8988T (cell line): ENCODE data around the gene SHKBP1.
"Not testable (repeated sequence)": the region's sequence is repeated elsewhere in the genome, so short reads cannot be mapped to it uniquely, and the experiment has no call there.

Source experiments
- DNase-seq: peaks from one replicate; pipeline ENCODE4 v3.0.0; 2011

The SHKBP1 gene

GRCh38 chr19:40585241-40585981, 8.7 kb downstream of the SHKBP1 start:
- no peak for DNase-seq

GRCh38 chr19:40585982-40586422, 9.3 kb downstream of the SHKBP1 start:
- DNase-seq, result no peak

- no peak for DNase-seq
These were observed 9.9 kb downstream of the SHKBP1 start for GRCh38 chr19:40586611-40587010.

- DNase-seq, result no peak
These were observed 11.6 kb downstream of the SHKBP1 start for GRCh38 chr19:40588110-40588854.

GRCh38 chr19:40588926-40589569, 12.4 kb downstream of the SHKBP1 start:
- DNase-seq, result no peak

- no peak for DNase-seq
These were observed 13.1 kb downstream of the SHKBP1 start for GRCh38 chr19:40589591-40590429.

- no peak for DNase-seq
These were observed 14.0 kb downstream of the SHKBP1 start for GRCh38 chr19:40590464-40591265.

GRCh38 chr19:40591724-40592123, 15.1 kb downstream of the SHKBP1 start:
- DNase-seq, result not testable (repeated sequence)

- no peak for DNase-seq
These were observed 15.5 kb downstream of the SHKBP1 start for GRCh38 chr19:40592170-40592569.

- DNase-seq, result no peak
These were observed 17.6 kb downstream of the SHKBP1 start for GRCh38 chr19:40594255-40594654.

GRCh38 chr19:40594657-40595091, 18.0 kb downstream of the SHKBP1 start:
- no peak for DNase-seq

- no peak for DNase-seq
These were observed 20.1 kb downstream of the SHKBP1 start for GRCh38 chr19:40596608-40597328.

- no peak for DNase-seq
These were observed 20.7 kb downstream of the SHKBP1 start for GRCh38 chr19:40597329-40597838.

GRCh38 chr19:40598121-40598917, 21.6 kb downstream of the SHKBP1 start:
- peak; percentile 81 for DNase-seq

GRCh38 chr19:40598918-40599307, 22.2 kb downstream of the SHKBP1 start:
- DNase-seq, result no peak

- DNase-seq, result no peak
These were observed 22.7 kb downstream of the SHKBP1 start for GRCh38 chr19:40599331-40599901.

GRCh38 chr19:40599902-40600569, 23.4 kb downstream of the SHKBP1 start:
- DNase-seq, result no peak

- DNase-seq, result no peak
These were observed 24.0 kb downstream of the SHKBP1 start for GRCh38 chr19:40600570-40601133.
